Left ventricle myocardium inferior (tissue), 1 donor: Measurements from ENCODE around the gene ADAM12. TPM values are rescaled to one million over a fixed set of nuclear protein-coding genes. Genes with fewer than 3 reads are reported as not detected.

Experiments used
- DNase-seq: peaks from one replicate; pipeline ENCODE4 v3.0.0-alpha.2; 2020
- H3K27ac ChIP-seq: fragments of 200-600 bp; replicated peaks from 2 replicates; pipeline ENCODE4 v1.8.0; 2021
- H3K27me3 ChIP-seq: fragments of 200-600 bp; 2 replicates; pipeline ENCODE4 v1.8.0; 2021; ENCODE audit warnings: low read depth
- H3K36me3 ChIP-seq: fragments of 200-600 bp; 2 replicates; pipeline ENCODE4 v1.8.0; 2021
- H3K4me1 ChIP-seq: fragments of 200-600 bp; 2 replicates; pipeline ENCODE4 v1.8.0; 2021
- H3K4me3 ChIP-seq: fragments of 200-600 bp; 2 replicates; pipeline ENCODE4 v1.8.0; 2021; ENCODE audit warnings: mild to moderate bottlenecking, moderate library complexity
- H3K9me3 ChIP-seq: fragments of 200-600 bp; replicated peaks from 2 replicates; pipeline ENCODE4 v1.8.0; 2021
- CTCF ChIP-seq: fragments of 200-600 bp; IDR thresholded peaks from 2 replicates; pipeline ENCODE4 v1.8.0; 2021; ENCODE audit warnings: antibody characterized with exemption, mild to moderate bottlenecking, borderline replicate concordance
- intact Hi-C: fragments of 100-400 bp; cut with micrococcal nuclease; formaldehyde crosslinking; loops from one replicate; pipeline ENCODE4 v1.11.0; 2022
- total RNA-seq: library from RNA; stranded (reverse); fragmentation: NEBNext Ultra II Directional; extraction: Animal tissue kit (Norgen Biotek cat#: 25700); gene quantifications from one replicate; pipeline ENCODE4 v1.2.1, GENCODE V29; 2021
- donor health status: DM: no; HTN: yes; CAD: no; lungs with severe emphysema.

The ADAM12 gene
- total RNA-seq, 1 donor from 2014 or later, result 0.27 TPM

GRCh38 chr10:126314863-126315493 is 73.3 kb downstream of the ADAM12 start:
- Histone ChIP-seq H3K27me3 (peaks cover 29% of the 10 kb centered on the region), H3K4me1 (no peaks in the 10 kb centered on the region), H3K36me3 (no peaks in the 10 kb centered on the region), H3K4me3 (no peak overlapping the region), H3K9me3 (no peaks in the 10 kb centered on the region), H3K27ac (no peak overlapping the region)
- no peak for DNase-seq
- intact Hi-C loops, result no loop called here
- TF ChIP-seq CTCF, result no peak

- intact Hi-C loops, result no loop called here
- no peaks in the 10 kb centered on the region for H3K4me1 ChIP-seq
- H3K27me3 ChIP-seq, result peaks cover 35% of the 10 kb centered on the region
- H3K36me3 ChIP-seq, result no peaks in the 10 kb centered on the region
- TF ChIP-seq CTCF, result no peak
- no peaks in the 10 kb centered on the region for H3K9me3 ChIP-seq
- H3K4me3 ChIP-seq, result no peak overlapping the region
- no peak for DNase-seq
- H3K27ac ChIP-seq, result no peak overlapping the region
These were observed 76.1 kb downstream of the ADAM12 start for GRCh38 chr10:126312167-126312566.

GRCh38 chr10:126309228-126309883 is 78.9 kb downstream of the ADAM12 start:
- H3K36me3 ChIP-seq, result no peaks in the 10 kb centered on the region
- peaks cover 12% of the 10 kb centered on the region for H3K9me3 ChIP-seq
- TF ChIP-seq CTCF, result no peak
- intact Hi-C loops, result no loop called here
- H3K27ac ChIP-seq, result no peak overlapping the region
- peaks cover 35% of the 10 kb centered on the region for H3K27me3 ChIP-seq
- H3K4me3 ChIP-seq, result no peak overlapping the region
- no peaks in the 10 kb centered on the region for H3K4me1 ChIP-seq
- DNase-seq, result no peak

- H3K4me1 ChIP-seq, result no peaks in the 10 kb centered on the region
- no peak for DNase-seq
- H3K36me3 ChIP-seq, result no peaks in the 10 kb centered on the region
- H3K27me3 ChIP-seq, result no peaks in the 10 kb centered on the region
- intact Hi-C loops, result no loop called here
- H3K4me3 ChIP-seq, result no peak overlapping the region
- no peak overlapping the region for H3K27ac ChIP-seq
- peak; percentile 40 for TF ChIP-seq CTCF
- peaks cover 26% of the 10 kb centered on the region for H3K9me3 ChIP-seq
These were observed 85.2 kb downstream of the ADAM12 start for GRCh38 chr10:126302826-126303665.

GRCh38 chr10:126302476-126302756 is 85.9 kb downstream of the ADAM12 start:
- DNase-seq, result no peak
- intact Hi-C loops, result no loop called here
- Histone ChIP-seq H3K36me3 (no peaks in the 10 kb centered on the region), H3K4me3 (no peak overlapping the region), H3K9me3 (peaks cover 30% of the 10 kb centered on the region), H3K27me3 (no peaks in the 10 kb centered on the region), H3K4me1 (no peaks in the 10 kb centered on the region), H3K27ac (no peak overlapping the region)
- TF ChIP-seq CTCF, result no peak
